Amygdala (tissue), 56 donors: ENCODE measurements around the gene TRIM74.
A peak's percentile ranks its signal among the peaks of the same experiment; 100 is the strongest.
"Not testable (repeated sequence)": the region's sequence is repeated elsewhere in the genome, so short reads cannot be mapped to it uniquely, and the experiment has no call there.

Source experiments
- DNase-seq, 56 donors: peaks; one replicate each; lab custom pipeline; 2025; lab: John Stamatoyannopoulos, UW

The TRIM74 gene

DNA sequence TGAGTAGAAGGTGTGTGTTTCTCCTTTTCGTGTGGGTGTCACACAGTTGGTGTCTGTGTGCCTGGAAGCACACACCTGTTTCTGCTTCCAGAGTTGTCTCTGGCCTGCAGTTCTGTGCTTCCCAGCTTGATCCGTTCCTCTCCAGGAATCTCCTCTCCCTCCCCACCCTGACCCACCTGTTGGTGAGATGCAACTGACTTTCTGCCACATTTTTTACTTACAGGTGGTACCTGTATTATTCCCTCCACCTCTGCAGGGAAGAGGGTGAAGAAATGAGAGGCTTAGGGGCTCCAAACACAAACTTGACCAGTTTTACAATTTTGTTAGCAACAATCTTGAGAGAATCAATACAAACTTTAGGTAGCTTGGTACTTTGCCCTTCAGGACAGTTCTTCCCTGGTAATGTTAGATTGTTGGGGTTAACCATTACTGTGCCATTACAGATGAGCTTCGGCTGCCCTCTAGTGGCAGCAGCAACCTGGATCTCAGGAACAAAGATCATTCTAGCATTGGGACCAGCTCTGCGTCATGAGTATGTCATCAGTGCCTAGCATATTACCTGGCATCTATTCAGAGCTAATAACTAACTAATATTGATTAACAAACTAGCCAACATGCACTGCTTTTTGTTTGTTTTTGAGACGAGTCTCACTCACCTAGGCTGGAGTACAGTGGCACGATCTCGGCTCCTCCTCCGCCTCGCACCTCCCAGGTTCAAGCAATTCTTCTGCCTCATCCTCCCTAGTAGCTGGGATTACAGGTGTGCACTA lies 54.3 kb downstream of the TRIM74 start:
- peak in 16 of 56 donors; percentile 0 to 53 (median 8) for DNase-seq

DNA sequence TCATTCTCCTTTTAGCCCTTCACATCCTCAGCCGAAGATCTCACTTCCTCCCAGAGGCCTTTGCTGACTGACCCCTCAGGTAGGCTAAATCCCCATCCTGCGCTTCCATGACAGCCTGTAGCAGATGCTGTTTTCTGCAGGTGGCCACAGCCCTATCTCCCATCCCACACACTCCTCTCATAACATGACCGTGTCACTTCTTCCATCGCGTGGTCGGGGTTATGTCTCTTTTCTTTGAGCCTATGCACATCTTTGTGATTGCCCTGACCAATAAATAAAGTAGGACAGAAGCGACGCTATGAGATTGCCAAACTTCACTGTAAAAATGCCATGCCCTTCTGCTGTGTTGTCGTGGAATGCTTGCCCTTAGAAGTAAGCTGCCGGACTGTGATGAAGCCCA lies 55.5 kb downstream of the TRIM74 start:
- not testable (repeated sequence) for DNase-seq

DNA sequence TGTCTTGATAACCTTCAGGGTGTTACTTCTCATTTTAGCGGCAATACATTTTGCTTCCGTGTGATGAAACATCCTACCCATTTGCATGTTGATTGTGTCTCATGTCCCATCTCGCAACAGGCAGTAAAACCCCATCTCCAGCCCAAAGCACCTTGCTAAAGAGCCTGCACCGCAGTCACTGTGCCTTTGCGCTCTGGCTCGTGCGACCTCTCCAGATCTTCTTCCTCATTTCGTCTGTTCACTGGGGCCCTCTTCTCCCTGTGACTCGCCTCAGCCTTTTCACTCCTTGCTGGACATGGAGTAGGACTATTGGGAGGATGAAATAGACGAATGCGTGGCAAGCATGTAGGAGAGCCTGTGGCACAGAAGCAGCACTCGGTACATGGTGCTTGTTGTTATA lies 57.9 kb downstream of the TRIM74 start:
- not testable (repeated sequence) for DNase-seq
